Common myeloid progenitor, CD34-positive (primary cell): Measurements from ENCODE around the gene SPAG16.

Source experiments
- CTCF ChIA-PET: fragments of 350-600 bp; sonication (Branson Sonifier 250); formaldehyde crosslinking; loops from one replicate; lab custom pipeline; 2021; ENCODE audit warnings: antibody characterized with exemption; lab: Charles Lee
- POLR2A ChIA-PET: fragments of 350-600 bp; sonication (Branson Sonifier 250); formaldehyde crosslinking; loops from one replicate; lab custom pipeline; 2021; ENCODE audit warnings: antibody characterized with exemption; lab: Charles Lee
- DNase-seq, 3 donors: peaks; one replicate each; pipeline versions ENCODE4 v3.0.0 to v3.0.0-alpha.2; 2013
- H3K27ac ChIP-seq, 2 experiments: 1 replicate in 1 of 2; 2 replicates in 1 of 2; pipeline ENCODE4 v1.7.0; 2013; ENCODE audit warnings: inconsistent platforms in 2 of 2, low read length in 2 of 2, mild to moderate bottlenecking in 2 of 2, low read depth in 1 of 2, moderate library complexity in 1 of 2; ENCODE audit not compliant: severe bottlenecking in 2 of 2, insufficient read depth in 1 of 2, poor library complexity in 1 of 2
- H3K27me3 ChIP-seq, 5 experiments: replicated peaks in 2 of 5; 1 replicate in 3 of 5; 2 replicates in 2 of 5; pipeline versions ENCODE4 v1.6.1 to v1.7.0; 2013; ENCODE audit warnings: low read length in 4 of 5, mild to moderate bottlenecking in 2 of 5, moderate library complexity in 2 of 5, inconsistent platforms in 1 of 5; ENCODE audit not compliant: insufficient read depth in 5 of 5, control insufficient read depth in 4 of 5
- H3K36me3 ChIP-seq, 4 experiments: 1 replicate in 2 of 4; 2 replicates in 2 of 4; pipeline versions ENCODE4 v1.6.1 to v1.7.0; 2013; ENCODE audit warnings: low read length in 3 of 4, control low read depth in 1 of 4, mild to moderate bottlenecking in 1 of 4; ENCODE audit not compliant: control insufficient read depth in 4 of 4, insufficient read depth in 4 of 4
- H3K4me1 ChIP-seq, 4 experiments: 1 replicate in 3 of 4; 2 replicates in 1 of 4; pipeline versions ENCODE4 v1.6.1 to v1.7.1; 2013; ENCODE audit warnings: low read length in 3 of 4, mild to moderate bottlenecking in 3 of 4, control low read depth in 1 of 4, inconsistent platforms in 1 of 4, moderate library complexity in 1 of 4; ENCODE audit not compliant: control insufficient read depth in 4 of 4, insufficient read depth in 4 of 4; ENCODE audit errors: control extremely low read depth in 1 of 4
- H3K4me3 ChIP-seq, 7 experiments: 1 replicate in 4 of 7; 2 replicates in 3 of 7; pipeline versions ENCODE4 v1.5.1 to v1.7.0; 2013; ENCODE audit warnings: mild to moderate bottlenecking in 7 of 7, low read length in 6 of 7, moderate library complexity in 6 of 7, inconsistent platforms in 2 of 7, low read depth in 2 of 7, control low read depth in 1 of 7; ENCODE audit not compliant: insufficient read depth in 4 of 7, control insufficient read depth in 1 of 7; ENCODE audit errors: extremely low read depth in 1 of 7
- H3K9me3 ChIP-seq, 5 experiments: 1 replicate in 4 of 5; 2 replicates in 1 of 5; pipeline versions ENCODE4 v1.6.1 to v1.7.1; 2013; ENCODE audit warnings: low read length in 4 of 5, mild to moderate bottlenecking in 2 of 5, inconsistent platforms in 1 of 5, low read depth in 1 of 5, moderate library complexity in 1 of 5; ENCODE audit not compliant: control insufficient read depth in 4 of 5, insufficient read depth in 2 of 5; ENCODE audit errors: control extremely low read depth in 1 of 5
- WGBS: methylation state at CpG from one replicate; pipeline ENCODE4 v1.1.5; 2013; ENCODE audit not compliant: insufficient coverage; 5-methylcytosine and 5-hydroxymethylcytosine counted together

Gene SPAG16

DNA sequence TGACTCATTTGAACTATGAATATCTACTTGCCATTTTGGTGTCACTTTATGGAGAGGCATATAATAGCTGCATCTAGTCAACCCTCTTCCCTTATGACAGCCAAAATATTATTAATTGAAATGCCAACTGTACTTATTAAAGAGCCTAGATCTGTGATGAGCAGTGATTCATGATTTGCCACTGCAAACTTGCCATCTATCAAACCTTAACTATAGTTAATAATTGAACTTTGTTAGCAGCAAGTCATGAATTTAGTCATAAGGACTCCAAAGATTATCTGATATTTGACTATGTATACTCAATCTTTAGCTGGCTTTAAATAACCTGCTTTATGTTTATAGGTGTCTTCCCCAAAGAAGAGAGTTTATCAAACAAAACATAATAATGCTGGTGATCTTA is 1010.2 kb downstream of the SPAG16 start:
- H3K4me3 ChIP-seq: no peak overlapping the region
- H3K36me3 ChIP-seq: no peaks in the 10 kb centered on the region
- H3K9me3 ChIP-seq: peaks cover 0 to 19% (median 8%) of the 10 kb centered on the region in 5 experiments
- no peaks in the 10 kb centered on the region for H3K27me3 ChIP-seq
- POLR2A ChIA-PET: no interaction called here
- DNase-seq: no peak
- H3K4me1 ChIP-seq: no peaks in the 10 kb centered on the region
- CTCF ChIA-PET: interaction anchor here (1.2 kb wide), 1 partner anchor 31 kb away, joined by 3 read pairs; no protein-coding TSS in a partner anchor
- no peak overlapping the region for H3K27ac ChIP-seq

DNA sequence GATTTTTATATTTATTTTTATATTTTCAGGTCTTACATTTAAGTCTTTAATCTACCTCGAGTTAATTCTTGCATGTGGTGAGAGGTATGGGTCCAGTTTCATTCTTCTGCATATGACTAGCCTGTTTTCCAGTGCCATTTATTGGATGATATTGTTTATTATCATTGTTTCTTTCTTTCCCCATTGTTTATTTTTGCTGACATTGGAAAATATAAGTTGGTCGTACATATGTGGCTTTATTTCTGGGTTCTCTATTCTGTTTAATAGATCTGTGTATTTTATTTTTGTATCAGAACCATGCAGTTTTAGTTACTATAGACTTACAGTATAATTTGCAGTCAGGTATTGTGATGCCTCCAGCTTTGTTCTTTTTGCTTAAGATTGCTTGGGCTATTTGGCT is 1013.2 kb downstream of the SPAG16 start:
- no peaks in the 10 kb centered on the region for H3K36me3 ChIP-seq
- H3K4me3 ChIP-seq: no peak overlapping the region
- POLR2A ChIA-PET: no interaction called here
- H3K27ac ChIP-seq: no peak overlapping the region
- no CpG with 5 or more reads among the region's 2 CpGs for WGBS
- H3K27me3 ChIP-seq: no peaks in the 10 kb centered on the region
- peaks cover 0 to 12% (median 8%) of the 10 kb centered on the region in 5 experiments for H3K9me3 ChIP-seq
- CTCF ChIA-PET: no interaction called here
- H3K4me1 ChIP-seq: no peaks in the 10 kb centered on the region
- no peak for DNase-seq

DNA sequence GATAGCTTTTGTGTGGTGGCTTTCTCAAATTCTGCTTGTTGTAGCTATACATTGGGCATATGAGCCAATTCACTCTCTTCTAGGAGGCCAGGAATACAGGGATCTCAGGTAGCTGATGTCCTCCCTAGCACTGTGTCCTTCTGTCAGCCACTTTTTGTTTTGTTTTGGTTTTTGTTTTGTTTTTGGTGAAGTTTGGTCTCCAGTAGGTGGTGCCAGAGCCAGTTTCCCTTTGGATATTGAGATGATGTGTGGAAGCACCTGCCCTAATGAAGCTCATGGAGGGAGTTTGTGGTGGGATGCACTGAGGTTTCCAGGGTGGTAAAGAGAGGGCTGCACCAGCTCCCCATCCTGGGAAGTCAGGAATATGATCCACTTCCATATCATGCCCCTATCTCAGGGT is 1026.1 kb downstream of the SPAG16 start:
- Histone ChIP-seq H3K36me3 (no peaks in the 10 kb centered on the region), H3K27ac (no peak overlapping the region), H3K4me3 (no peak overlapping the region), H3K4me1 (no peaks in the 10 kb centered on the region), H3K9me3 (no peaks in the 10 kb centered on the region), H3K27me3 (no peaks in the 10 kb centered on the region)
- ChIA-PET POLR2A (no interaction called here), CTCF (no interaction called here)
- peak in 2 of 3 donors; percentile 4 to 9 for DNase-seq

DNA sequence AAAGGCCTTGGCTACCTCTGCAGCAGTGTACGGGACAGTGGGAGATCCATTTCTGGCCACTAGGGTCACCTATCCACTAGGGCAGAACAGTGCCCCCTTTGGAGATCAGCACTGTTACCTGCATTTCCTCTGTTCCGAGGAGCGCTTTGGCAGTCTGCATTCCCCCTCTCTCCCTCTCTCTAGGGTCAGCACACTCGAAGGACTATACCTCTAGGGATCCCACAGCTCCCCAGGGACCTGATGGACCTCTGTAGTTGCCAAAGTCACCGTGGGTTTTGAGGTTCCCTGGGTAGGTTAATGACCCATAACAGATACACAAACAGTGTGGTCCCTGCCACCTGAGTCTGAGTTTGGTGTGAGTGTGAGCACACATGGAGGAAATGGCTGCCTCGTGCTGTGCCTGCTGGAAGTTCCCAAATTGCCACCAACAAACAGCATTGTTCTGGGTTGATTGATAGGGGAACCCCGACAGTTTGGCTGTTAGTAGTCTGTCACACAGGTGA is 1026.8 kb downstream of the SPAG16 start:
- Histone ChIP-seq H3K36me3 (no peaks in the 10 kb centered on the region), H3K4me3 (no peak overlapping the region), H3K9me3 (no peaks in the 10 kb centered on the region), H3K27me3 (no peaks in the 10 kb centered on the region), H3K4me1 (no peaks in the 10 kb centered on the region), H3K27ac (no peak overlapping the region)
- WGBS: 78% methylated on average over 6 of the region's 7 CpGs
- CTCF ChIA-PET: no interaction called here
- POLR2A ChIA-PET: no interaction called here
- DNase-seq: peak in 2 of 3 donors; percentile 4 to 14

DNA sequence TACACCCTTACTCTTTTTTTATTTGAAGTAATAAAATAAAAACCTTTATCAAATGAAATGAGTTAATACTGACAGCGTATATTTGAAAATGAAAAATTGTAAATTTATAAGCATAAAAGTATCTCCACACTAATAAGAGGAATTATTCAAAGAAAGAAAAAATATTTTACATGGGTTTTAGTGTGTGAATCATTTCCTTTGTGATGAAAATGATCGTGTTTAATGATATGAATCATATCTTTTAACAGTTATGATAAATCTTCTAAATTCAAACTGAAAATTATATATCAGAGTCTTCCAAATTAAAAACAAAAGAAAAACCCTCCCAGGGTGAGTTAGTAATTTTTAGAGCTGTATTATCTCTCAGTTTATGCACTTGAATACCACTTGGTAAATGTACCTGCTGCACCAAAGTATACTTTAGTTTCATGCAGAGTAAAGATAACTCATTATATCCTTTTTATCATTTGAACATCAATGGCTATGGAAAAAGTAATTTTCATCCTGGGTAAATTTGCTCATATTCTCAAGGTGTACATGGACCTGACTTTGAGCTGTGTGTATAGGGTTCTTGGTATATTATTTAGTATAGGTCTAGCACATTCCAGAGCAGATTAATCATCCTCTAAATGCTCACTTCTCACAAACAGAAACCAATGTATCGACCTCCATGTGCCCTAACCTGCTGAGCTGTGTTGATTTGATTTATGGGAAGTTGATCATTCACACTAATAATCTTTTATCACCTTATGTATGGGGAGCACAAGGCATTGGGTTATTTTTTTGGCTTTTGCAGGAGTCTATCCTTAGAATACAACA is 1027.9 kb downstream of the SPAG16 start:
- Histone ChIP-seq H3K9me3 (no peaks in the 10 kb centered on the region), H3K27ac (no peak overlapping the region), H3K36me3 (no peaks in the 10 kb centered on the region), H3K4me1 (no peaks in the 10 kb centered on the region), H3K27me3 (no peaks in the 10 kb centered on the region), H3K4me3 (no peak overlapping the region)
- WGBS: no CpG with 5 or more reads among the region's 3 CpGs
- DNase-seq: no peak
- CTCF ChIA-PET: no interaction called here
- POLR2A ChIA-PET: no interaction called here

DNA sequence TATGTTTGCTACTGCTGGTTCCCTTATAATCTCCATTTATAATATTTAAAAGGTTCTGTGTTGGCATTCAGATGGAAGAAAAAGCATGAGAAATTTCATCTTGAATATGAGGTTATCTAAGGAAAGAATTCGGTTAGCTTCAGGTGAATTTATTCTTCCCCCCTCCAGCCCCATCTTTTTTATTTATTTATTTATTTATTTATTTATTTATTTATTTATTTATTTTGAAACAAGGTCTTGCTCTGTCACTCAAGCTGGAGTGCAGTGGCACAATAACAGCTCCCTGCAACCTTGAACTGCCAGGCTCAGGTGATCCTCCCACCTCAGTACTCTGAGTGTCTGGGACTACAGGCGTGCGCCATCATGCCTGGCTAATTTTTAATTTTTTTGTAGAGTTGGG is 1031.1 kb downstream of the SPAG16 start:
- no peaks in the 10 kb centered on the region for H3K27me3 ChIP-seq
- CTCF ChIA-PET: interaction anchor here (0.6 kb wide), 1 partner anchor 160 kb away, joined by 3 read pairs; no protein-coding TSS in a partner anchor
- DNase-seq: no peak
- H3K4me3 ChIP-seq: no peak overlapping the region
- no peaks in the 10 kb centered on the region for H3K36me3 ChIP-seq
- POLR2A ChIA-PET: no interaction called here
- no peaks in the 10 kb centered on the region for H3K4me1 ChIP-seq
- 100% methylated on average over 2 of the region's 3 CpGs for WGBS
- H3K9me3 ChIP-seq: no peaks in the 10 kb centered on the region
- H3K27ac ChIP-seq: no peak overlapping the region

DNA sequence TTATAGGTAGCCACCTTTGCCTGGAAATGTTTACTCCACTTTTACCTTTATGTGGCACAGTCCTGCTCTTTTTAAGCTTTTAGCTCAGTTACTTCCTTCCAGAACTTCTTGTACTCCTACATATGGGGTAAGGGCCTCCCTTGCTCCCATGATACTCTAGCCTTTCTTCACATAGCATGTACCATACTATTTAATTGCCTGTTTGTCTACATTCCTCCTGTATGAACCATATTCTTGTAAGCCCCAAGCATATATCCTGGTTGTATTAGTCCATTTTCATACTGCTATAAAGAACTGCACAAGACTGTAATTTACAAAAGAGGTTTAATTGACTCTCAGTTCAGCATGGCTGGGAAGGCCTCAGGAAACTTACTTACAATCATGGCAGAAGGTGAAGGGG is 1035.9 kb downstream of the SPAG16 start:
- ChIA-PET CTCF (no interaction called here), POLR2A (no interaction called here)
- Histone ChIP-seq H3K27ac (no peak overlapping the region), H3K36me3 (no peaks in the 10 kb centered on the region), H3K27me3 (peaks cover 0 to 1% (median 0%) of the 10 kb centered on the region in 5 experiments), H3K4me3 (no peak overlapping the region), H3K9me3 (no peaks in the 10 kb centered on the region), H3K4me1 (no peaks in the 10 kb centered on the region)
- no peak for DNase-seq
